Medulla oblongata (tissue), 1 donor: Measurements from ENCODE around the gene DRAP1.
"Not testable (repeated sequence)": the region's sequence is repeated elsewhere in the genome, so short reads cannot be mapped to it uniquely, and the experiment has no call there.

ENCODE experiments used
- DNase-seq: peaks from one replicate; pipeline ENCODE4 v3.0.0-alpha.2; 2015; ENCODE audit errors: extremely low spot score

The DRAP1 gene

GRCh38 chr11:65886826-65887722 is 32.2 kb upstream of the DRAP1 start:
- DNase-seq = no peak

GRCh38 chr11:65887723-65888162 is 31.5 kb upstream of the DRAP1 start:
- no peak for DNase-seq

GRCh38 chr11:65888163-65888814 is 30.9 kb upstream of the DRAP1 start, which contains the start of gene FIBP:
Gene FIBP, minus strand, starts transcription at chr11:65888471. Its CDS starts 53 bp downstream, at chr11:65888418.
- DNase-seq = peak; percentile 99

GRCh38 chr11:65890324-65891218 is 28.7 kb upstream of the DRAP1 start, which contains the start of gene CCDC85B:
Gene CCDC85B, plus strand, starts transcription at chr11:65890673. Its CDS starts 111 bp downstream, at chr11:65890784.
- peak; percentile 98 for DNase-seq

- DNase-seq = no peak
Observed at GRCh38 chr11:65891219-65892136, 27.7 kb upstream of the DRAP1 start.

GRCh38 chr11:65892137-65892540 is 27.1 kb upstream of the DRAP1 start:
- not testable (repeated sequence) for DNase-seq

- no peak for DNase-seq
Observed at GRCh38 chr11:65892661-65893317, 26.4 kb upstream of the DRAP1 start.

GRCh38 chr11:65894034-65894591 is 25.1 kb upstream of the DRAP1 start:
- DNase-seq = no peak

- DNase-seq = no peak
Observed at GRCh38 chr11:65895482-65895981, 23.7 kb upstream of the DRAP1 start.

GRCh38 chr11:65896034-65896999 is 22.9 kb upstream of the DRAP1 start:
- DNase-seq = no peak

GRCh38 chr11:65897020-65897471 is 22.2 kb upstream of the DRAP1 start:
- DNase-seq = no peak

GRCh38 chr11:65898656-65899355 is 20.4 kb upstream of the DRAP1 start:
- no peak for DNase-seq

GRCh38 chr11:65899356-65900124 is 19.7 kb upstream of the DRAP1 start:
- no peak for DNase-seq

- DNase-seq = peak; percentile 71
Observed at GRCh38 chr11:65900125-65900898, 18.9 kb upstream of the DRAP1 start, which contains the start of gene FOSL1. Gene FOSL1, minus strand, starts transcription at chr11:65900388. Its CDS starts 49 bp downstream, at chr11:65900339.

- DNase-seq = no peak
Observed at GRCh38 chr11:65900899-65901180, 18.4 kb upstream of the DRAP1 start.

GRCh38 chr11:65903068-65903481 is 16.2 kb upstream of the DRAP1 start:
- DNase-seq = no peak
